Activated CD4-positive, alpha-beta T cell treated with anti-CD3 and anti-CD28 coated beads, Interleukin-2, Interleukin-6, amounts not matched to agents 100 ng/mL and 50 ng/mL, durations not matched to agents 16 hours and 8 hours (primary cell): ENCODE measurements around the gene ALG8.
"Not testable (repeated sequence)": the region's sequence is repeated elsewhere in the genome, so short reads cannot be mapped to it uniquely, and the experiment has no call there.

Source experiments
- DNase-seq: peaks from one replicate; pipeline ENCODE4 v3.0.0-alpha.2; 2020

The ALG8 gene

GRCh38 chr11:78099666-78100065 is 39.8 kb downstream of the ALG8 start:
- DNase-seq, result no peak

GRCh38 chr11:78097666-78098385 is 41.6 kb downstream of the ALG8 start:
- DNase-seq, result no peak

- peak; percentile 59 for DNase-seq
These were observed 45.2 kb downstream of the ALG8 start for GRCh38 chr11:78094250-78094649.

DNA sequence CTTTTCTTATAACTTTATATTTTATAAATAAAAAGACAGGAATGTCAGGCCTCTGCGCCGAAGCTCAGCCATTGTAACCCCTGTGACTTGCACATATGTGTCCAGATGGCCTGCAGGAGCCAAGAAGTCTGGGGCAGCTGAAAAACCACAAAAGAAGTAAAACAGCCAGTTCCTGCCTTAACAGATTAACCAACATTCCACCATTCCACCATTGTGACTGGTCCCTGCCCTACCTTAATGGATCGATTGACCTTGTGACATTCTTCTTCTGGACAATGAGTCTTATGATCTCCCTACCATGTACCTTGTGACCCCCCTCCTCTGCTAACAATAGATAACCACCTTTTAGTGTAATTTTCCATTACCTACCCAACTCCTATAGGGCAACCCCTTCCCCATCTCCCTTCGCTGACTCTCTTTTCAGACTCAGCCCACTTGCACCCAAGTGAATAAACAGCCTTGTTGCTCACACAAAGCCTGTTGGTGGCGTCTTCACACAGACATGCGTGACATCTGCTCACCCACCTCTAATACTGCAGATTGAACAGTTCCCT is 52.8 kb downstream of the ALG8 start:
- DNase-seq, result not testable (repeated sequence)

DNA sequence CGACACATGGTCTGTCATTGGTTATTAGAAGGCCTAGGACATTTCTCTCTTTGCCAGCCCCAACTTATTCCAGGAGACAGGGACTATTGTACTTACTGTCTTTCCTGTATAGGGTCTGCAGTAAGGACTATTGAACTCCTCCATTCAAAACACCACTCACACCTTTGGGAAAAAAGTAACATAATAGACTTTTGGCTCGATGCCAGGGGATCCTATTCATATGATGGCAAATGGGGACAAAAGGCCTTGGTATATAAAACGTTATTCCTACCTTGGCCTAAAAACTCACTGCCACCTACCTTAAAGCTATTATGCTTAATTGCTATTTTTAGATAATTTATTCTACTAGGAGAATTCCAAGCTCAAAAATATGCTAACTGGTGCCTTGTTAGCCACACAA is 53.5 kb downstream of the ALG8 start:
- DNase-seq, result no peak

DNA sequence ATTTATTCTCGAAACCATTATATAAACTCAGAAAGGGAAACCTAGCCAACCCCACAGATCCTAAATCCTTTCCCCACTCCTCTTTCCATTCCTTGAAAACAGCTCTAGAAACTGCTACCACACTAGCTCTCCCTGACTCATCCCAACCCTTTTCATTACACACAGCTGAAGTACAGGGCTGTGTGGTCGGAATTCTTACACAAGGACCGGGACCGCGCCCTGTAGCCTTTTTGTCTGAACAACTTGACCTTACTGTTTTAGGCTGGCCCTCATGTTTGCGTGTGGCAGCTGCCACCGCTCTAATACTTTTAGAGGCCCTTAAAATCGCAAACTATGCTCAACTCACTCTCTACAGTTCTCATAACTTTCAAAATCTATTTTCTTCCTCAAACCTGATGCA is 54.9 kb downstream of the ALG8 start:
- DNase-seq, result not testable (repeated sequence)

DNA sequence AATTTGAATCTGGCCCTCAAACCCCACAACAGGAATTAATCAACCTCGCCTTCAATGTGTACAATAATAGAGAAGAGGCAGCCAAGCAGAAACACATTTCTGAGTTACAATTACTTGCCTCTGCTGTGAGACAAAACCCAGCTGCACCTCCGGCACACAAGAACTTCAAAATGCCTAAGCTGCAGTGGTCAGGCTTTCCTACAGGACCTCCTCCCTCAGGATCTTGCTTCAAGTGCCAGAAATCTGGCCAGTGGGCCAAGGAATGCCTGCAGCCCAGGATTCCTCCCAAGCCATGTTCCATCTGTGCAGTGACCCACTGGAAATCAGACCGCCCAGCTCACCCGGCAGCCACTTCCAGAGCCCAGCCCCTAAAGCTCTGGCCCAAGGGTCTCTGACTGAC is 56.4 kb downstream of the ALG8 start:
- DNase-seq, result no peak

GRCh38 chr11:78082146-78082545 is 57.3 kb downstream of the ALG8 start:
- DNase-seq, result no peak

DNA sequence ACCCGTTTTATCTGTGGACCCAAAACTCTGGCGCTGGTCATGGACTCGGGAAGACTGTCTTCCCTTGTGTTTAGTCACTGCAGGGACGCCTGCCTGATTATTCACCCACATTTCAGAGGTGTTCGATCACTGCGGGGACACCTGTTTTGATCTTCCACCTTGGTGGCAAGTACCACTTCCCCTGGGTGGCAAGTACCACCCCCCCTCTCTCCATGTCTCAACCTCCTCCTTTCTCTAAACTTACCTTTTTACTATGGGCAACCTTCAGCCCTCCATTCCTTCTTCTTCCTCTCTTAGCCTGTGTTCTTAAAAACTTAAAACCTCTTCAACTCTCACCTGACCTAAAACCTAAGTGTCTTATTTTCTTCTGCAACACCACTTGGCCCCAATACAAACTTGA is 57.8 kb downstream of the ALG8 start:
- DNase-seq, result no peak

DNA sequence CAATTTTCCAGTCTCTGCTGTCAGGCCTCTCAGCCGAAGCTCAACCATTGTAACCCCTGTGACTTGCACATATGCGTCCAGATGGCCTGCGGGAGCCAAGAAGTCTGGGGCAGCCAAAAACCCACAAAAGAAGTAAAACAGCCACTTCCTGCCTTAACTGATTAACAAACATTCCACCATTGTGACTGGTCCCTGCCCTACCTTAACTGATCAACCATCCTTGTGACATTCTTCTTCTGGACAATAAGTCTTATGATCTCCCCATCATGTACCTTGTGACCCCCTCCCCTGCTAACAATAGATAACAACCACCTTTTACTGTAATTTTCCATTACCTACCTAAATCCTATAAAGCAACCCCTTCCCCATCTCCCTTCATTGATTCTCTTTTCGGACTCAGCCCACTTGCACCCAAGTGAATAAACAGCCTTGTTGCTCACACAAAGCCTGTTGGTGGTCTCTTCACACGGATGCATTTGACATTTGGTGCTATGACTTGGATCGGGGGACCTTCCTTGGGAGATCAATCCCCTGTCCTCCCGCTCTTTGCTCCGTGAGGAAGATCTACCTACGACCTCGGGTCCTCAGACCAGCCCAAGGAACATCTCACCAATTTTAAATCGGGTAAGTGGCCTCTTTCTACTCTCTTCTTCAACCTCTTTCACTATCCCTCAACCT is 58.5 kb downstream of the ALG8 start:
- no peak for DNase-seq

GRCh38 chr11:78080084-78080817 is 59.2 kb downstream of the ALG8 start:
- DNase-seq, result no peak

GRCh38 chr11:78079232-78080083 is 60.0 kb downstream of the ALG8 start, which contains the start of gene NDUFC2:
NDUFC2 (minus strand) TSS chr11:78079862; CDS start chr11:78079744, 118 bp downstream.
- DNase-seq, result peak; percentile 84

DNA sequence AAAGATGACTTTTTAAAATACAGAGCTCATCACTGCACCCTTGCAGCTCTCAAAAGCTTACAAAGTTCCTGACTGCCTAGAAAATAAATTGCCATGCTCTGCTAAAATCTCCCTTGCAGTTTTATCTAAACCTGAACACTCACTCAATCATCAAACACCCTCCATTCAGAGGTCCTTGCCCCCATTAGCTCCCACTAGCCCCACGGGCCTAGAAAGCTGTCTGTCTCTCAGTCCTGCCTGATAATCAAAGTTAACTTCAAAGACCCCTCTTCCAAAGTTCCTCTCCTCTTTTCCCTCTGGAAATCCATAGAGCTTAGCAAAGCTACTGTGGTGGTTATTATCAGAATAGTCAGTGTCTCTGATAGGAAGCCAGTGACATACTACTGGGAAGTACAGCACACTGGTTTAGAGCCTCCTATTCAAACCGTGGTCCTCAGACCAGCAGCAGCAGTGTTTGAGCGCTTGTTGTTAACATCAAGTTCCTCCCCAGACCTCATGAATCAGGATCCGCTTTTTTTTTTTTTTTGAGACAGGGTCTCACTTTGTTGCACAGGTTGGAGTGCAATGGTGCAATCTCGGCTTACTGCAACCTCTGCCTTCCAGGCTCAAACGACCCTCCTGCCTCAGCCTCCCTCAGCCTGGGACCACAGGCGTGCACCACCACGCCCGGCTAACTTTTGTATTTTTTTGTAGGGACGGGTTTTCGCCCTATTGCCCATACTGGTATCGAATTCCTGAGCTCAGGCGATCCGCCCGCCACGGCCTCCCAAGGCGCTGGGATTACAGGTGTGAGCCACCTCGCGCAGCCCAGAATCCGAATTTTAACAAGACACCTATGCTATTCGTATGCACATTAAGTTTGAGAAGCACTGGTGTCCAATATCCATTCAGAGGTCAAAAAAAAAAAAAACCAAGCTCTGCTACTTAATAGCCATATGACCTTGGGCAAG is 60.9 kb downstream of the ALG8 start:
- DNase-seq, result no peak

GRCh38 chr11:78077592-78077991 is 61.8 kb downstream of the ALG8 start:
- not testable (repeated sequence) for DNase-seq

DNA sequence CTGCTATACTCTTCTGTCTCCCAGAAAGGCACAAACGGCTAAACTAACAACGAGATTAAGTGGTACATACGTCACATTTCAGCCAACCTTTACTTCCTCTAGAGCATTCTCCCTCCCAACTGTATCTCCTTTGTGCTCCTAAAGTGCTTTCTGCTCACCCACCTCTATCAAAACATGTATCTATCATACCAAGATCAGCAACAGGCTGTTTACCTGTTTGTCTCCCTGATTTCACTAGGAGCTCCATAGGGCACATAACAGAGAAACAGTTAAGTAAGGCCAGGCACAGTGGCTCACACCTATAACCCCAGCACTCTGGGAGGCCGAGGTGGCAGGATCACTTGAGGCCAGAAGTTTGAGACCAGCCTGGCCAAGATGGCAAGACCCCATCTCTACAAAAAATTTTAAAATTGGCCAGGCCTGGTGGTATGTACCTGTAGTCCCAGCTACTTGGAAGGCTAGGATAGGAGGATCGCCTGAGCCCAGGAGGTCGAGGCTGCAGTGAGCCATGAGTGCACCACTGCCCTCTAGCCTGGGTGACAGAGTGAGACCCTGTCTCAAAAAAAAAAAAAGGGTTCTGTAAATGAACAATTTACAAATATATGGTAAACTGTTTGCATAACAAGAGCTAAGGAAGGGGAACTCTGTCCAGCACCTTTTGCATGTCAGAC is 62.6 kb downstream of the ALG8 start:
- DNase-seq, result no peak

GRCh38 chr11:78074756-78075155 is 64.7 kb downstream of the ALG8 start:
- no peak for DNase-seq

GRCh38 chr11:78072455-78072854 is 67.0 kb downstream of the ALG8 start:
- no peak for DNase-seq

DNA sequence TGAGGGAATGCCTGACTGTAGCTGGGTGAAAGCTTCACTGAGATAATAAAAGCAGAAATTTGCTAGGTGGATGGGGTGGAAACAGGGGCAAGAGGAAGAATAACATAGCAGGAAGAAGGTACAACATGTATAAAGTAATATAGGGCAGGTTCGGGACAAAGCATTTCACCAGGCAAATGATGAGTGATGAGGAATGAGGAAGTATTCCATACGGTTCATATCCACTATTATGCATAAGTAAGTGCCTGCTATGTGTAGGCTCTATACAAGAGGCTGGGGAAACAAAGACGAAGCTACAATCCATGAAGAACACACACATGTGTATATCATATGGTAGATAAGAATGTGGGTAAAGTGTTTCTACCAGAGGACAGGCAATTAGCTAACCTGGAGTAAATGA is 67.7 kb downstream of the ALG8 start:
- no peak for DNase-seq

DNA sequence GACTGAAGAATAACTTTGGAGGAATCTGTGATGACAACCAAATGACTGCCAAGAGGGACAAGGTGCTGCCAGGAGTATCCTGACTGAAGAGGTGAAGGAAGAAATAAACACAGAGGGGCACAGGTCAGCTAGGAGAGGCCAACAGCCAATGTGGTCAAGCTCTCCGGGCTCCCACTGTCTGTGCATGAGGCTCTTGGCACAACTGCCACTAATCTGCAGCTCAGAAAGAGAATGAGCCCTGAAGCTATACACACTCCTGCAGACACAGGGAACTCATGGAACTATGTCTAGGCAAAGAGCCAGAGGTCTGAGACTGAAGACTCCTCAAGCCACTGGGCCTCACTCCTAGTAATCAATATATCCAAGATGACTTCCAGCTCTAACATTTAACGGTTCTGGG is 68.8 kb downstream of the ALG8 start:
- no peak for DNase-seq

- DNase-seq, result no peak
These were observed 70.0 kb downstream of the ALG8 start for GRCh38 chr11:78069465-78069864.

- no peak for DNase-seq
These were observed 71.7 kb downstream of the ALG8 start for GRCh38 chr11:78067704-78068103.
